Measurements from ENCODE around the gene PRKACB.

PRKACB gene

DNA sequence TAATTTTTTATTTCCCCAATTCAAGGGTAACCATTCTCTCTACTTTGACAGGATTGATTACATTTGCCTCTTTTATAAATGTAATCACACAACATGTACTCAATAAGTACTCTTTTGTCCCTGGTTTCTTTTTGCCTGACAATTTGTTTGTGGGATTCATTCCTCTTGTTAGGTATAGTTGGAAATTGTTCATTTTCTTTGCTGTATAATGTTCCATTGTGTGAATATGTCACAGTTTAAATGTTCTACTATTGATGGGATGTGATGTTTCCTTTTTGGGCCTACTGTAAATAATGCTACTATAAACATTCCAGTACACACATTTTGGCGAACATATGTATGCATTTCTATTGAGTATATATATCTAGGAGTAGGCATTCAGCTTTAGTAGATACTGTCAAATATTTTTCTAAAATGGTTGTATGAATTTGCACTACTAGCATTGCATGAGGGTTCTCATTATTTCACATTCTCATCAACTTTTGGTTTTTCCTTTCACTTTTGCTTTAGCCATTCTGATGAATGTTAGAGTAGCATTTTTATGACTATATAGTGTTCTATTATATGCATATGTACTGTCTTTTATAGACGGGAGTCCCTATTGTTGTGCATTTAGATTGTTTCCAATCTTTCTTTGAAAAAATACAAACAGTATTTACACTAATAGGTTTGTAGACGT, 35.0 kb upstream of the PRKACB start:
- H3K4me2 ChIP-seq (ENCODE audit: low read depth, low read length, poor library complexity, severe bottlenecking) = no peak overlapping the region

DNA sequence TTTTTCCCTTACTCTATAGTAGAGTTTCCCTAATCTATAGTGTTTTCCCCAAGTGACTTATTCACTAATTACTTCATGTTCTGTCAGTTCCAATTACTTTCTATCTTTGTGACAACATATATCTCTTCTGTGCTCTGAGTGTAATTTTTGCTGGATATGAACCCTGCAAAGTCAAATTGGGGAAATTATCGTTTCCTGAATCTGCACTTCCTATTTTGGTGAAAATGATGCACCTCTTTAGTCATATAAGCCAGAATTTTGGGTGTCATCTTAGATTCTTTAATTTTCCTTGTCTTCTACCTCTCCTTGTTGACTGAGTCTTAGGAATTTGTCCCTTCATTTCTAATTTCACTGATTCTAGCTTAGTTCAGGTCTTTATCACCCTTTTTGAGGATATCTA, 33.4 kb upstream of the PRKACB start:
- peaks cover 4% of the 10 kb centered on the region; the same call in 1 of the 2 replicates for H3K9me3 ChIP-seq (ENCODE audit: insufficient read depth, low read length)
- H4K20me1 ChIP-seq (ENCODE audit: low read depth, low read length) = no peaks in the 10 kb centered on the region
- no peak overlapping the region for H3K4me2 ChIP-seq (ENCODE audit: low read depth, low read length, poor library complexity, severe bottlenecking)
- H3K4me3 ChIP-seq (ENCODE audit: insufficient read depth, low read length, poor library complexity, severe bottlenecking) = no peak overlapping the region
- no peaks in the 10 kb centered on the region for H3K27me3 ChIP-seq (ENCODE audit: low read length)
- H3K27ac ChIP-seq (ENCODE audit: low read depth, low read length) = no peak overlapping the region
- H3K36me3 ChIP-seq (ENCODE audit: low read length) = no peaks in the 10 kb centered on the region
- H3F3A ChIP-seq (ENCODE audit: insufficient read depth) = no peaks in the 10 kb centered on the region
- TF ChIP-seq, protein P1, sequence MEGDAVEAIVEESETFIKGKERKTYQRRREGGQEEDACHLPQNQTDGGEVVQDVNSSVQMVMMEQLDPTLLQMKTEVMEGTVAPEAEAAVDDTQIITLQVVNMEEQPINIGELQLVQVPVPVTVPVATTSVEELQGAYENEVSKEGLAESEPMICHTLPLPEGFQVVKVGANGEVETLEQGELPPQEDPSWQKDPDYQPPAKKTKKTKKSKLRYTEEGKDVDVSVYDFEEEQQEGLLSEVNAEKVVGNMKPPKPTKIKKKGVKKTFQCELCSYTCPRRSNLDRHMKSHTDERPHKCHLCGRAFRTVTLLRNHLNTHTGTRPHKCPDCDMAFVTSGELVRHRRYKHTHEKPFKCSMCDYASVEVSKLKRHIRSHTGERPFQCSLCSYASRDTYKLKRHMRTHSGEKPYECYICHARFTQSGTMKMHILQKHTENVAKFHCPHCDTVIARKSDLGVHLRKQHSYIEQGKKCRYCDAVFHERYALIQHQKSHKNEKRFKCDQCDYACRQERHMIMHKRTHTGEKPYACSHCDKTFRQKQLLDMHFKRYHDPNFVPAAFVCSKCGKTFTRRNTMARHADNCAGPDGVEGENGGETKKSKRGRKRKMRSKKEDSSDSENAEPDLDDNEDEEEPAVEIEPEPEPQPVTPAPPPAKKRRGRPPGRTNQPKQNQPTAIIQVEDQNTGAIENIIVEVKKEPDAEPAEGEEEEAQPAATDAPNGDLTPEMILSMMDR (IDR thresholded peaks at IDR 0.05; ENCODE audit: insufficient read depth, low read length, poor library complexity, severe bottlenecking) = no peak
- no peak for TF ChIP-seq EZH2phosphoT487 (conservative IDR thresholded peaks at IDR 0.05; ENCODE audit: low read length)
- H3K79me2 ChIP-seq (ENCODE audit: insufficient read depth, low read length) = no peaks in the 10 kb centered on the region
- no peak overlapping the region for H3K9ac ChIP-seq (ENCODE audit: low read length)
- no peaks in the 10 kb centered on the region for H3K9me2 ChIP-seq (replicated peaks; ENCODE audit: insufficient read depth, low read length)
- H2AFZ ChIP-seq (ENCODE audit: low read depth, low read length, severe bottlenecking) = no peak overlapping the region

More for the DNA sequence above, 35.0 kb upstream of the PRKACB start:
- H3K9ac ChIP-seq (ENCODE audit: low read length) = no peak overlapping the region
- no peaks in the 10 kb centered on the region for H3K79me2 ChIP-seq (ENCODE audit: insufficient read depth, low read length)
- no peaks in the 10 kb centered on the region for H3K9me2 ChIP-seq (replicated peaks; ENCODE audit: insufficient read depth, low read length)
- no peak overlapping the region for H2AFZ ChIP-seq (ENCODE audit: low read depth, low read length, severe bottlenecking)
- no peaks in the 10 kb centered on the region for H4K20me1 ChIP-seq (ENCODE audit: low read depth, low read length)
- H3K27me3 ChIP-seq (ENCODE audit: low read length) = no peaks in the 10 kb centered on the region
- H3K9me3 ChIP-seq (ENCODE audit: insufficient read depth, low read length) = peaks cover 4% of the 10 kb centered on the region; the same call in 1 of the 2 replicates
- no peaks in the 10 kb centered on the region for H3K36me3 ChIP-seq (ENCODE audit: low read length)
- H3K27ac ChIP-seq (ENCODE audit: low read depth, low read length) = no peak overlapping the region
- TF ChIP-seq EZH2phosphoT487 (conservative IDR thresholded peaks at IDR 0.05; ENCODE audit: low read length) = no peak
- TF ChIP-seq, protein P1 (IDR thresholded peaks at IDR 0.05; ENCODE audit: insufficient read depth, low read length, poor library complexity, severe bottlenecking) = no peak
- no peaks in the 10 kb centered on the region for H3F3A ChIP-seq (ENCODE audit: insufficient read depth)
- H3K4me3 ChIP-seq (ENCODE audit: insufficient read depth, low read length, poor library complexity, severe bottlenecking) = no peak overlapping the region

DNA sequence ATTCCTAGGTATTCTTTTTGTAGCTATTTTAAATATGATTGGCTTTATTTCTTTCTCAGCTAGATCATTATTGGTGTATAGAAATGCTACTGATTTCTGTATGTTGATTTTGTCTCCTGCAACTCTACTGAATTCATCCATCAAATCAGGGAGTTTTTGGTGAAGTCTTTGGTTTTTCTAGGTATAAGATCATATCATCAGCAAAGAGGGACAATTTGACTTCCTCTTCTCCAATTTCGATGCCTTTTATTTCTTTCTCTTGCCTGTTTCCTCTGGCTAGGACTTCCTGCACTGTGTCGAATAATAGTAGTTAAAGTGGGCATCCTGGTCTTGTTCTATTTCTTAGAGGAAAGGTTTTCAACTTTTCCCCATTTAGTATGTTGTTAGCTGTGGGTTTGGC, 27.5 kb upstream of the PRKACB start:
- Histone ChIP-seq H3K4me2 (ENCODE audit: low read depth, low read length, poor library complexity, severe bottlenecking) (no peak overlapping the region), H3K36me3 (ENCODE audit: low read length) (no peaks in the 10 kb centered on the region), H3K27ac (ENCODE audit: low read depth, low read length) (no peak overlapping the region), H4K20me1 (ENCODE audit: low read depth, low read length) (no peaks in the 10 kb centered on the region), H3K4me3 (ENCODE audit: insufficient read depth, low read length, poor library complexity, severe bottlenecking) (no peak overlapping the region), H3K9ac (ENCODE audit: low read length) (no peak overlapping the region), H3K9me2 (replicated peaks; ENCODE audit: insufficient read depth, low read length) (no peaks in the 10 kb centered on the region), H3F3A (ENCODE audit: insufficient read depth) (no peaks in the 10 kb centered on the region), H3K9me3 (ENCODE audit: insufficient read depth, low read length) (no peaks in the 10 kb centered on the region), H2AFZ (ENCODE audit: low read depth, low read length, severe bottlenecking) (no peak overlapping the region), H3K79me2 (ENCODE audit: insufficient read depth, low read length) (no peaks in the 10 kb centered on the region), H3K27me3 (ENCODE audit: low read length) (no peaks in the 10 kb centered on the region)
- no peak for TF ChIP-seq EZH2phosphoT487 (conservative IDR thresholded peaks at IDR 0.05; ENCODE audit: low read length)
- TF ChIP-seq, protein P1 (IDR thresholded peaks at IDR 0.05; ENCODE audit: insufficient read depth, low read length, poor library complexity, severe bottlenecking) = no peak

Measured in SU-DHL-6 (cell line).